ENCODE measurements around the gene CNTNAP5. TPM values are rescaled to one million over a fixed set of nuclear protein-coding genes. Genes with fewer than 3 reads are reported as not detected.

CNTNAP5 gene
- total RNA-seq, 1 donor, result not detected

GRCh38 chr2:124933883-124934282 is 908.8 kb downstream of the CNTNAP5 start:
- H3K4me3 ChIP-seq (ENCODE audit: low read depth, low read length), result no peak overlapping the region
- TF ChIP-seq, protein P1, sequence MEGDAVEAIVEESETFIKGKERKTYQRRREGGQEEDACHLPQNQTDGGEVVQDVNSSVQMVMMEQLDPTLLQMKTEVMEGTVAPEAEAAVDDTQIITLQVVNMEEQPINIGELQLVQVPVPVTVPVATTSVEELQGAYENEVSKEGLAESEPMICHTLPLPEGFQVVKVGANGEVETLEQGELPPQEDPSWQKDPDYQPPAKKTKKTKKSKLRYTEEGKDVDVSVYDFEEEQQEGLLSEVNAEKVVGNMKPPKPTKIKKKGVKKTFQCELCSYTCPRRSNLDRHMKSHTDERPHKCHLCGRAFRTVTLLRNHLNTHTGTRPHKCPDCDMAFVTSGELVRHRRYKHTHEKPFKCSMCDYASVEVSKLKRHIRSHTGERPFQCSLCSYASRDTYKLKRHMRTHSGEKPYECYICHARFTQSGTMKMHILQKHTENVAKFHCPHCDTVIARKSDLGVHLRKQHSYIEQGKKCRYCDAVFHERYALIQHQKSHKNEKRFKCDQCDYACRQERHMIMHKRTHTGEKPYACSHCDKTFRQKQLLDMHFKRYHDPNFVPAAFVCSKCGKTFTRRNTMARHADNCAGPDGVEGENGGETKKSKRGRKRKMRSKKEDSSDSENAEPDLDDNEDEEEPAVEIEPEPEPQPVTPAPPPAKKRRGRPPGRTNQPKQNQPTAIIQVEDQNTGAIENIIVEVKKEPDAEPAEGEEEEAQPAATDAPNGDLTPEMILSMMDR (IDR thresholded peaks at IDR 0.05; ENCODE audit: insufficient read depth, low read depth, low read length), result no peak
- DNase-seq (ENCODE audit: low read depth), result no peak

DNA sequence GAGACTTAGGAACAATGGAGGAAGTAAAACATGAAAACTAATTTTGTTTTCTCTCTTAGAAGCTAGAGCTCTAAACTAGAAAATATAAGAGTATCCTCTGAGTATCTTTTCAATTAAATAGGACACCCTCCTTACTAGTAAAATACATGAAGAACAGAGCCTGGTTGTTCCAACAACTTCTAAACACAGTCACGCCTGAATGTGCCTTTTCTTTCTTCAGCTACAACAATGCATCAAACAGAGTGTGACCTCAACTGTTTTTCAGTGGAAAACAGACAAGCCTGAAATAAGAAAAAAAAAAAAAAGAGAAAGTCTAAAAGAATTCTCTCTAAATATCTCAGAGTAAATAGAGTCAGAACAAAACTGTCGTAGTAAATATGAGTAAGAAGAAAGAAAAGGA is 928.8 kb downstream of the CNTNAP5 start:
- no peak overlapping the region for H3K4me3 ChIP-seq (ENCODE audit: low read depth, low read length)
- no peak for DNase-seq (ENCODE audit: low read depth)
- TF ChIP-seq, protein P1 (IDR thresholded peaks at IDR 0.05; ENCODE audit: insufficient read depth, low read depth, low read length), result no peak

- peak; percentile 16 for DNase-seq (ENCODE audit: low read depth)
- TF ChIP-seq, protein P1 (IDR thresholded peaks at IDR 0.05; ENCODE audit: insufficient read depth, low read depth, low read length), result no peak
- H3K4me3 ChIP-seq (ENCODE audit: low read depth, low read length), result no peak overlapping the region
These were observed 934.5 kb downstream of the CNTNAP5 start for GRCh38 chr2:124959581-124959980.

DNA sequence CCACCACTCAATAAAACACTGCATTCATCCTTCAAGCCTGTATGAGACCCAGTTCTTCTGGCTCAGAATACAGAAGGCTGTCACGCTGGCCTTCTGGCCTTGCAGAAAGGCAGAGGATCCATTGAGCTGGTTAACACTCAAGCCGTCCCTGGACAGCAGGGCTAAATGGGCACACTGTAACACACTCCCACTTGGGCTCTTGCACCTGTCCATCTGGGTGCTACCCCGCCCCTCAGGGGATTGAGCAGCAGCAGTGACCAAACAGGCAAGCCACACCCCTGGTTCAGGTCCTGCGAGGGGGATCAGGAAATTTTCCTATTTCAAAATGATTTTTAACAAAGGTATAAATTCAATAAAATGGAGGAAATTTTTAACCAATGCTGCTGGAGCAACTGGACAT is 936.0 kb downstream of the CNTNAP5 start:
- no peak for DNase-seq (ENCODE audit: low read depth)
- TF ChIP-seq, protein P1 (IDR thresholded peaks at IDR 0.05; ENCODE audit: insufficient read depth, low read depth, low read length), result no peak

More for the DNA sequence above, 936.0 kb downstream of the CNTNAP5 start:
- no peak overlapping the region for H3K4me3 ChIP-seq (ENCODE audit: low read depth, low read length)

Small RNA genes within 50 kb of the gene (small RNA-seq; reads per million reads assigned to genes)
- gene AC019159.1 (not detected), gene MTND5P22 (not detected), gene RNA5SP102 (not detected)
